Neutrophil (primary cell): ENCODE data around the gene MACROD1.
"Not testable (repeated sequence)": the region's sequence is repeated elsewhere in the genome, so short reads cannot be mapped to it uniquely, and the experiment has no call there.

ENCODE experiments used
- H3K27ac ChIP-seq: fragments of 200-600 bp; sonication (generic); 2 replicates; pipeline ENCODE4 v1.5.1; 2016; ENCODE audit warnings: mild to moderate bottlenecking, moderate library complexity
- H3K27me3 ChIP-seq: fragments of 200-600 bp; sonication (generic); 2 replicates; pipeline ENCODE4 v1.6.0; 2016; ENCODE audit warnings: mild to moderate bottlenecking
- H3K36me3 ChIP-seq: fragments of 200-600 bp; sonication (generic); 2 replicates; pipeline ENCODE4 v1.5.1; 2017
- H3K4me1 ChIP-seq, 2 experiments: fragments of 200-600 bp in 1 of 2; sonication (generic) in 1 of 2; 1 replicate in 1 of 2; 2 replicates in 1 of 2; pipeline versions ENCODE4 v1.5.1 to v1.6.1; 2013 to 2016; ENCODE audit warnings: low read depth in 1 of 2, low read length in 1 of 2, mild to moderate bottlenecking in 1 of 2, moderate library complexity in 1 of 2; ENCODE audit not compliant: control insufficient read depth in 1 of 2, insufficient read depth in 1 of 2
- H3K4me3 ChIP-seq, 2 experiments: fragments of 200-600 bp in 1 of 2; sonication (generic) in 1 of 2; 1 replicate in 1 of 2; 2 replicates in 1 of 2; pipeline ENCODE4 v1.5.1; 2013 to 2016; ENCODE audit warnings: low read depth in 1 of 2, low read length in 1 of 2, mild to moderate bottlenecking in 1 of 2, moderate library complexity in 1 of 2
- H3K9me3 ChIP-seq: fragments of 200-600 bp; sonication (generic); 2 replicates; pipeline ENCODE4 v1.5.1; 2016
- TF ChIP-seq, protein P1 (sequence below): fragments of 200-600 bp; sonication (generic); IDR thresholded peaks from 2 replicates; pipeline ENCODE4 v1.5.1; 2016; ENCODE audit warnings: antibody characterized with exemption

Gene MACROD1

DNA sequence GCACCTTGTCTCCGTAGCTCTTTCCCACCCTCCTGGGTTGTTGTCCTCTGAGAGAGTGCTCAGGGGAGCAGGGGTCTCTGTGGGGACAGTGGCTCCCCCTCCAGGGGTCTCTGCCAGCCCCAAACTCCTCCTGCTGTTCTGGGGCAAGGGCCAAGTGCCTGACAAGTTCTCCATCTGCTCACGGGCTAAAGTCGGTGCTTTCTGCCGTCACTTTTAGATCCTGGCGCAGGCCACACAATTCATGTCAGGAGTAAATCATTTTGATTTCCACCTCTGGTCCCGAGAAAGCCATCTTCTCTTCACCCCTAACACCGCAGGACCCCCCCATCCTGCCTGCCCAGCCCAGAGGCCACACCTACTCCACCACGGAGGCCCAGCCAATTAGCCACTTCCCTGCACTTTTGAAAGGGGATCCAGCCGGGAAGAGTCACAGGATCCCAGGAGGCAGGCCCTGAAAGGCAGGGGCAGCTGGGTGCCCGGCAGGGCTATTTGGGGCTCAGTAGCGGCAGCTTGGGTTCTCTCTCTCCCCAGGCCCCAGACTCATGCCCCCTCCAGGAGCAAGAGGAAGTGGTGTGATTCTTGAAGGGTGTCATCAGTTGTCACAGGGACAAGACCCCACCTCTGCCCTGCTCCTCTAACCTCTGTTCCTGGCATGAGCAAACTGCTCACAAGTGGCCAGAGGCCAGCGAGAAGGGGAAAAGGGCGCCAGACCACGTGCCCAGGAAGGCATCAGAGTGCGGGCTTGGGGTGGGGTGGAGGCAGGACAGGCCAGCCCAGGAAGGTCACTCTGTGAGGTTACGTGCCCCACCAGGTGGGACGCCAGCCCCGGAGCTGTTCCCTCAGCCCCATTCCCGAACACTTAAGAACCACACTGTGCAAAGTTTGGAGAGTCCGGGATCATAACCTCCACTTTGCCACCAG, 1.3 kb downstream of the MACROD1 start:
- peaks cover 49% of the 10 kb centered on the region for H3K27me3 ChIP-seq
- TF ChIP-seq, protein P1, sequence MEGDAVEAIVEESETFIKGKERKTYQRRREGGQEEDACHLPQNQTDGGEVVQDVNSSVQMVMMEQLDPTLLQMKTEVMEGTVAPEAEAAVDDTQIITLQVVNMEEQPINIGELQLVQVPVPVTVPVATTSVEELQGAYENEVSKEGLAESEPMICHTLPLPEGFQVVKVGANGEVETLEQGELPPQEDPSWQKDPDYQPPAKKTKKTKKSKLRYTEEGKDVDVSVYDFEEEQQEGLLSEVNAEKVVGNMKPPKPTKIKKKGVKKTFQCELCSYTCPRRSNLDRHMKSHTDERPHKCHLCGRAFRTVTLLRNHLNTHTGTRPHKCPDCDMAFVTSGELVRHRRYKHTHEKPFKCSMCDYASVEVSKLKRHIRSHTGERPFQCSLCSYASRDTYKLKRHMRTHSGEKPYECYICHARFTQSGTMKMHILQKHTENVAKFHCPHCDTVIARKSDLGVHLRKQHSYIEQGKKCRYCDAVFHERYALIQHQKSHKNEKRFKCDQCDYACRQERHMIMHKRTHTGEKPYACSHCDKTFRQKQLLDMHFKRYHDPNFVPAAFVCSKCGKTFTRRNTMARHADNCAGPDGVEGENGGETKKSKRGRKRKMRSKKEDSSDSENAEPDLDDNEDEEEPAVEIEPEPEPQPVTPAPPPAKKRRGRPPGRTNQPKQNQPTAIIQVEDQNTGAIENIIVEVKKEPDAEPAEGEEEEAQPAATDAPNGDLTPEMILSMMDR: no peak
- no peaks in the 10 kb centered on the region for H3K36me3 ChIP-seq
- H3K4me3 ChIP-seq: no peak overlapping the region
- no peak overlapping the region for H3K27ac ChIP-seq
- H3K4me1 ChIP-seq: peaks cover 6 to 16% of the 10 kb centered on the region in 2 experiments
- H3K9me3 ChIP-seq: no peaks in the 10 kb centered on the region

DNA sequence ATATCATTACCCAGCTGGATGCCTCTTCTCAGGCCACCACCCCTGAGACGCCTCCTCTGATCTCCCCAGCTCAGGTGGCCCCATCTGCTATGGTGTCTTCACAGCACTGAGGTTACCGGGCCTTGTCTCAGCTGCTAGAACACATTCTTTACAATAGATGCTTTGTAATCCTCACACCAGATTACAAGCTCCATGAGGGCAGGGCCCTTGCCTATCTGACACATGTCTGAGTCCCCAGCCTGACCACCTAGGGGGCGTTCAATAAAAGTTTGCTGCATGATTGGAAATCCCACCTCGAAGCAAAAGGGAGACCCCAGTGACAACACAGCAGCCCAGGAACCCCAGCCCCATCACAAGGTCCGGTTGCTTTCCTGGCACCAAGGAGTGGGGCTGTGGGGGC, 2.0 kb downstream of the MACROD1 start:
- Histone ChIP-seq H3K4me3 (no peak overlapping the region), H3K36me3 (no peaks in the 10 kb centered on the region), H3K27me3 (peaks cover 49% of the 10 kb centered on the region)

DNA sequence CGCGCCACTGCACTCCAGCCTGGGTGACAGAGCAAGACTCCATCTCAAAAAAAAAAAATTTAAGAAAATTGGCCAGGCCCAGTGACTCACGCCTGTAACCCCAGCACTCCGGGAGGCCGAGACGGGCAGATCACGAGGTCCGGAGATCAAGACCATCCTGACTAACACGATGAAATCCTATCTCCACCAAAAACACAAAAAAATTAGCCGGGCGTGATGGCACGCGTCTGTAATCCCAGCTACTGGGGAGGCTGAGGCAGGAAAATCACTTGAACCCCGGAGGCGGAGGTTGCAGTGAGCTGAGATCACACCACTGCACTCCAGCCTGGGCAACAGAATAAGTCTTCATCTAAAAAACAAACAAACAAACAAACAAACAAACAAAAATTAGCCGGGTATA, 3.1 kb downstream of the MACROD1 start:
- H3K27me3 ChIP-seq: peaks cover 44% of the 10 kb centered on the region
- not testable (repeated sequence) for H3K36me3 ChIP-seq, H3K4me3 ChIP-seq, H3K27ac ChIP-seq, H3K9me3 ChIP-seq
- peaks cover 6 to 16% of the 10 kb centered on the region in 2 experiments for H3K4me1 ChIP-seq

More for the DNA sequence above, 2.0 kb downstream of the MACROD1 start:
- TF ChIP-seq, protein P1: no peak
- H3K27ac ChIP-seq: no peak overlapping the region
- no peaks in the 10 kb centered on the region for H3K9me3 ChIP-seq
- H3K4me1 ChIP-seq: peaks cover 6 to 16% of the 10 kb centered on the region in 2 experiments

DNA sequence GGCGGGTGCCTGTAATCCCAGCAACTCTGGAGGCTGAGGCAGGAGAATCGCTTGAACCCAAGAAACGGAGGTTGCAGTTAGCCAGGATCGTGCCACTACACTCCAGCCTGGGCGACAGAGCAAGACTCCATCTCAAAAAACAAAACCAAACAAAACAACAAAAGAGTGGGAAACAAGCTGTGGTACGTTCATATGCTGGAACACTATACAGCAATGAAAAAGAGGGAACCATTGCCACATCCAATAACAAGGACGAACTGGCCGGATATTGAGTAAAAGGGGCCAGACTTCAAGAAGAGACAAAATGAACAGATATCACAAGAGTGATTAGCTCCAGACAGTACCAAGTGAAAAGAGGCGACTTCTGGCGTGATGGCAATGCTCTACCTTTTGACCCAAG, 4.9 kb downstream of the MACROD1 start:
- peaks cover 27% of the 10 kb centered on the region for H3K27me3 ChIP-seq
- no peak overlapping the region for H3K4me3 ChIP-seq
- no peak overlapping the region for H3K27ac ChIP-seq
- H3K36me3 ChIP-seq: no peaks in the 10 kb centered on the region
- no peaks in the 10 kb centered on the region for H3K9me3 ChIP-seq
- TF ChIP-seq, protein P1: no peak
- peaks cover 6 to 11% of the 10 kb centered on the region in 2 experiments for H3K4me1 ChIP-seq

DNA sequence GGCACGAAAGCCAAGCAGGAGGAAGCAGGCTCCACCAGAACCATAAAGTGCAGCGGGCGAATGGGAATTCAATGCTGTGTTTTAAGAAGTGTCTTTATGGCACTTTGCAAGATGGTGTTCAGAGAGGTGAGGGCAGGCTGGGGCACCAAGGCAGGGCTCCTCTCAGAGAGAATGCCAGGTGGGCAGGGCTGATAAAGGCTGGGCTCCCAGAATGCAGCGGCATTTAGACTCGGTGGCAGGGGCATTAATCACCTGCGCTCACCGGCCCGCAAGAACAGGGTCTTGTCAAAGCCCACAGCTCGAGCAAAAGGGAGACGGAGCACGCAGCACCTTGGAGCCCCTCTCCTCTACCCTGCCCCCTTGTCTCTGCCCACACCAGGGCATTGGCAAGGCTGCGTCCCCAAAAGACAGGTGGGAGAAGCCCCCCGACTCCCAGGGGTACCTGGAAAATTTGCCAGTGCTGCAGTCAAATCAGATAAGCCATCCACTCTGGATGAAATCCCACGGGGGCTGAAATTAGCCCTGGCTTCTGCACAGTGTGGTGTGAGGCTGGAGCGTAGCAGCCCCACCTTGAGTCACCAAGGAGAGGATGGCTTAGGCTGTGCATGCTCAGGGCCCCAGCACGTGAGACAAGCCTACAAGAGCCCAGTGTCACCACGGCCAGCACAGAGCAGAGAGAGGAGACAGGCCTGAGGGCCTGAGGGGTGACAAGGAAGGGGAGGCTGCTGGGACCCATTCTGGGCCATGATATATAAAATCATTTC, 8.1 kb downstream of the MACROD1 start:
- no peak overlapping the region for H3K4me3 ChIP-seq
- peaks cover 1 to 2% of the 10 kb centered on the region in 2 experiments for H3K4me1 ChIP-seq
- H3K27ac ChIP-seq: no peak overlapping the region
- peaks cover 11% of the 10 kb centered on the region for H3K27me3 ChIP-seq
- TF ChIP-seq, protein P1: no peak
- H3K36me3 ChIP-seq: no peaks in the 10 kb centered on the region
- no peaks in the 10 kb centered on the region for H3K9me3 ChIP-seq
